Measurements from ENCODE around the gene PNKD. TPM values are rescaled to one million over a fixed set of nuclear protein-coding genes. Genes with fewer than 3 reads are reported as not detected.

Gene PNKD
- total RNA-seq, 2 experiments from 2014 or later: 66.3 to 74.5 TPM

DNA sequence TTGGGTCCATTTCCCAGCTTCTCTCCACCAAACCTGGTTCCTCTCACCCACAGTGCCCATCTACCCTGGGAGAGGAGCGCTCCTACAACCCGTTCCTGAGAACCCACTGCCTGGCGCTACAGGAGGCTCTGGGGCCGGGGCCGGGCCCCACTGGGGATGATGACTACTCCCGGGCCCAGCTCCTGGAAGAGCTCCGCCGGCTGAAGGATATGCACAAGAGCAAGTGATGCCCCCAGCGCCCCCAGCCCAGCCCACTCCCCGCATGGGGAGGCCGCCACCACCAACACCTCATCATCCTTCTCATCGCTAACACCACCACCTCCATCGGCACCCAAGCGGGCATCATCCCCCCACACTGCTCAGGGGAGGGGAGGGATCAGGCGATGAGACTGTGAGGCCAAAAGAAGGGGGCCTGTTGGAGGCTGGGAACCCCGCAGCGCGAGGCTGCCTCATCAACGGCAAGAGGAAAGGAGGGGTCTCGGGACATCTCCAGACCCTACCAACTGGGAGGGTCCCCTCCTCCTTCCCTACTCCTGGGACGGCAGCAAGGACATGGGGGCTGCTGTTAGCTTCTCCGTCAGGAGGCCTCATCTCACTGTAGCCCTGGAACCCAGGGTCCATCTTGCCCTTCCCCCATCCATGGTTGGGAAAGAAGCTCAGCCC is 74.6 kb downstream of the PNKD start:
- intact Hi-C loops (cut with micrococcal nuclease; ENCODE audit: unreplicated experiment): no loop called here
- POLR2A ChIA-PET: no interaction called here
- no TSS peak for BruUV-seq (replicated peaks)

DNA sequence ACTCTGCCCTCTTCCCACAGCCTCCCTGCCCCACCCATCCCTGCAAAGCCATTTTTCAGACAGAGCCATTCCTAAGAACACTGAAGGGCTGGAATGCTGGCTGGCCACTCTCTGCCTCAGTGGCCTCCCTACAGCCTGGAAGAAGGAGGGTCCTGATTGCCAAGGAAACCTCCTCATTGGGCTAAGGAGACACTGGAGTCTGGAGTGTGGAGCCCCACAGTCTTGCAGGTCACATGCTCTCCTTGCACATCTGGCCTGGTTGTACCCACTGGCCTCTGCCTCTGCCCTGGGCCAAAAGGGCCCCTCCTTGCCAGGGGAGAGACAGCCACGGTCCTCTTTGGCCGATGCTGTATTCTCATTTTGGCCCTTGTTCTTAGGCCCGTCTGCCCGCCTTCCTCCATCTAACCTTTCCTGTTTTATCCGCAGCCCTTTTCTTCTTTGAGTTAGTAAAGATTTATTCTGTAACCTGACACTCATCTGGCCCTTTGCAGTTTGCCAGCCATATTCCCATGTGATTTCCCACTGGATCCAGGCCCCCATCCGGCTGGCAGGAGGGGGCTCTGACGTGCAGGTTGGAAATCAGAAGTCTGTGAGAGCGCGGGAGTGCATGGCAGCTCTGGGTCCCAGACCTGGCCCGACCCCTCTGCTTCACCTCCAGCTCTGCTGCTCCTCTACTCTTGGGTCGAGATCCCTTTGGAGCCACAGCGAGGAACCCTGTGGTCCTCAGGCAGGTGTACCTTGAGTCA is 75.3 kb downstream of the PNKD start:
- no TSS peak for BruUV-seq (replicated peaks)
- H3K36me3 ChIP-seq (ENCODE audit: insufficient read depth, low read length): peaks cover 20% of the 10 kb centered on the region
- CTCF ChIA-PET (ENCODE audit: unreplicated experiment): no interaction called here

More for the DNA sequence above, 74.6 kb downstream of the PNKD start:
- Histone ChIP-seq H3K27ac (ENCODE audit: low read depth, low read length, poor library complexity, severe bottlenecking) (no peak overlapping the region), H3K9me3 (ENCODE audit: low read length) (no peaks in the 10 kb centered on the region), H2AFZ (ENCODE audit: low read length) (no peak overlapping the region), H3K79me2 (ENCODE audit: insufficient read depth, low read depth, low read length) (no peaks in the 10 kb centered on the region), H3K4me2 (ENCODE audit: low read length) (no peak overlapping the region), H3K4me1 (ENCODE audit: insufficient read depth, low read length, poor library complexity, severe bottlenecking) (no peaks in the 10 kb centered on the region), H3K36me3 (ENCODE audit: insufficient read depth, low read length) (peaks cover 24% of the 10 kb centered on the region), H3K4me3 (ENCODE audit: low read depth, low read length, poor library complexity, severe bottlenecking) (no peak overlapping the region), H4K20me1 (ENCODE audit: insufficient read depth, low read length) (no peaks in the 10 kb centered on the region), H3K9me2 (ENCODE audit: insufficient read depth, low read length) (no peaks in the 10 kb centered on the region)
- CTCF ChIA-PET (ENCODE audit: unreplicated experiment): no interaction called here
- TF ChIP-seq, protein P1, sequence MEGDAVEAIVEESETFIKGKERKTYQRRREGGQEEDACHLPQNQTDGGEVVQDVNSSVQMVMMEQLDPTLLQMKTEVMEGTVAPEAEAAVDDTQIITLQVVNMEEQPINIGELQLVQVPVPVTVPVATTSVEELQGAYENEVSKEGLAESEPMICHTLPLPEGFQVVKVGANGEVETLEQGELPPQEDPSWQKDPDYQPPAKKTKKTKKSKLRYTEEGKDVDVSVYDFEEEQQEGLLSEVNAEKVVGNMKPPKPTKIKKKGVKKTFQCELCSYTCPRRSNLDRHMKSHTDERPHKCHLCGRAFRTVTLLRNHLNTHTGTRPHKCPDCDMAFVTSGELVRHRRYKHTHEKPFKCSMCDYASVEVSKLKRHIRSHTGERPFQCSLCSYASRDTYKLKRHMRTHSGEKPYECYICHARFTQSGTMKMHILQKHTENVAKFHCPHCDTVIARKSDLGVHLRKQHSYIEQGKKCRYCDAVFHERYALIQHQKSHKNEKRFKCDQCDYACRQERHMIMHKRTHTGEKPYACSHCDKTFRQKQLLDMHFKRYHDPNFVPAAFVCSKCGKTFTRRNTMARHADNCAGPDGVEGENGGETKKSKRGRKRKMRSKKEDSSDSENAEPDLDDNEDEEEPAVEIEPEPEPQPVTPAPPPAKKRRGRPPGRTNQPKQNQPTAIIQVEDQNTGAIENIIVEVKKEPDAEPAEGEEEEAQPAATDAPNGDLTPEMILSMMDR (conservative IDR thresholded peaks at IDR 0.05; ENCODE audit: low read length): no peak
- TF ChIP-seq EZH2phosphoT487 (IDR thresholded peaks at IDR 0.05; ENCODE audit: borderline replicate concordance, low read depth, low read length): no peak
- DNase-seq (ENCODE audit: low spot score): no peak

More for the DNA sequence above, 75.3 kb downstream of the PNKD start:
- DNase-seq (ENCODE audit: low spot score): no peak
- Histone ChIP-seq H3K4me1 (ENCODE audit: insufficient read depth, low read length, poor library complexity, severe bottlenecking) (no peaks in the 10 kb centered on the region), H3K79me2 (ENCODE audit: insufficient read depth, low read depth, low read length) (no peaks in the 10 kb centered on the region), H3K9me2 (ENCODE audit: insufficient read depth, low read length) (no peaks in the 10 kb centered on the region), H3K4me2 (ENCODE audit: low read length) (no peak overlapping the region), H4K20me1 (ENCODE audit: insufficient read depth, low read length) (no peaks in the 10 kb centered on the region), H3K4me3 (ENCODE audit: low read depth, low read length, poor library complexity, severe bottlenecking) (no peak overlapping the region), H3K9me3 (ENCODE audit: low read length) (0 out of 2 replicates have a peak, but pooled peaks cover 3% of the 10 kb centered on the region), H2AFZ (ENCODE audit: low read length) (no peak overlapping the region), H3K27ac (ENCODE audit: low read depth, low read length, poor library complexity, severe bottlenecking) (no peak overlapping the region)
- POLR2A ChIA-PET: no interaction called here
- TF ChIP-seq EZH2phosphoT487 (IDR thresholded peaks at IDR 0.05; ENCODE audit: borderline replicate concordance, low read depth, low read length): no peak
- TF ChIP-seq, protein P1 (conservative IDR thresholded peaks at IDR 0.05; ENCODE audit: low read length): no peak
- intact Hi-C loops (cut with micrococcal nuclease; ENCODE audit: unreplicated experiment): no loop called here
